Prostate gland (tissue), 2 donors: ENCODE data around the gene SP5.

Experiments
- POLR2A ChIP-seq: fragments of 450-650 bp; IDR thresholded peaks from one replicate; pipeline ENCODE4 v1.6.1; 2016; ENCODE audit warnings: antibody characterized with exemption, mild to moderate bottlenecking
- POLR2AphosphoS5 ChIP-seq: sonication (generic); formaldehyde crosslinking; IDR thresholded peaks from one replicate; pipeline ENCODE4 v1.6.1; 2017; ENCODE audit warnings: antibody characterized with exemption
- TF ChIP-seq, protein P1 (sequence below), 4 experiments: fragments of 200-600 bp in 2 of 4; fragments of 450-650 bp in 2 of 4; sonication (generic) in 2 of 4; IDR thresholded peaks; 1 replicate in 3 of 4; 2 replicates in 1 of 4; pipeline ENCODE4 v1.5.1; 2016 to 2019; ENCODE audit warnings: antibody characterized with exemption in 4 of 4, mild to moderate bottlenecking in 2 of 4, moderate library complexity in 2 of 4

DNA sequence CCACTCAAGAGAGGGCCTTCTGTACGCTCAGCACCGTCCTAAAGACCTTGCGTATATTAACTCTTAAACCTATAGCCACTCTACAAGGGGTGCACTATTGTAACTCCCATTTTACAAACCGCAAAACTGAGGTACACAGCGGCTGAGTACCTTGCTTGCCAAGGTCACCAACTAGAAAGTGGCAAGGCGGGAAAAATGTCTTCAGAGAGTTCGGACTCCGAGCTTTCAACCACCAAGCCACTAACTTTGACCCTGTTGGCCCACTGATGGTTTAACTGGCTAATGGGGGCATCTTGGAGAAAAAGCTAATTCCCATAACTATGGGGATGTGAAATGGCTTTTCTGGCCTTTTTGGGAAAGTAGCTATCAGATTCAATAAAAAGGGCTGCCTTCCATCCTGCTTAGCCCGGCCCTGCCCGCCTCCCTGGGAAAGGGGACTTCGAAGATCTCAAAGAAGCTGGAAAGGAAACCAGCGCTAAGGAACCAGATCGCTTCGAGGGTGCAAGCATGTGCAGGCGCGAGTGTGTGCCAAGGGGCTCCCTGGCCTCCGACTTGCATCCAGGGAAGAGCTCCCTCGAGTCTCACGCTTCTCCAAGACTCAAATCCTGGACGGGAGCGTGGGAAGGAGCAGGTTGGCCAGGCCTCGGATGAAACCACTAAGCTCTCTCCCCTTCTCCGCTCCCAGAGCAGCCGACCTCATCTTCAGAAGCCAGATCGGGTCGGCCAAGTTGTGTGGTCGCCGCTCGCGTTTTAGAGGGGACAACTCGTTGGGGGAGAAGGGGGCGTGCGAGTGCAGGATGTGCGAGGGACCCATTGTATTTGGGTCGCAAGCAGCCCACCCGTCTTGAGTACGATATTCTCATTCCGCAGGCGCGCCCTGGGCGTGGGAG, 2.2 kb upstream of the SP5 start:
- TF ChIP-seq POLR2A (no peak), POLR2AphosphoS5 (no peak)
- TF ChIP-seq, protein P1, sequence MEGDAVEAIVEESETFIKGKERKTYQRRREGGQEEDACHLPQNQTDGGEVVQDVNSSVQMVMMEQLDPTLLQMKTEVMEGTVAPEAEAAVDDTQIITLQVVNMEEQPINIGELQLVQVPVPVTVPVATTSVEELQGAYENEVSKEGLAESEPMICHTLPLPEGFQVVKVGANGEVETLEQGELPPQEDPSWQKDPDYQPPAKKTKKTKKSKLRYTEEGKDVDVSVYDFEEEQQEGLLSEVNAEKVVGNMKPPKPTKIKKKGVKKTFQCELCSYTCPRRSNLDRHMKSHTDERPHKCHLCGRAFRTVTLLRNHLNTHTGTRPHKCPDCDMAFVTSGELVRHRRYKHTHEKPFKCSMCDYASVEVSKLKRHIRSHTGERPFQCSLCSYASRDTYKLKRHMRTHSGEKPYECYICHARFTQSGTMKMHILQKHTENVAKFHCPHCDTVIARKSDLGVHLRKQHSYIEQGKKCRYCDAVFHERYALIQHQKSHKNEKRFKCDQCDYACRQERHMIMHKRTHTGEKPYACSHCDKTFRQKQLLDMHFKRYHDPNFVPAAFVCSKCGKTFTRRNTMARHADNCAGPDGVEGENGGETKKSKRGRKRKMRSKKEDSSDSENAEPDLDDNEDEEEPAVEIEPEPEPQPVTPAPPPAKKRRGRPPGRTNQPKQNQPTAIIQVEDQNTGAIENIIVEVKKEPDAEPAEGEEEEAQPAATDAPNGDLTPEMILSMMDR (IDR thresholded peaks at IDR 0.05), result no peak
